Neural progenitor cell (in vitro differentiated cells): ENCODE data around the gene TAX1BP1. TPM values are rescaled to one million over a fixed set of nuclear protein-coding genes. Genes with fewer than 3 reads are reported as not detected.

Experiments
- DNase-seq: peaks from one replicate; pipeline ENCODE4 v3.0.0-alpha.2; 2016; ENCODE audit warnings: low spot score
- H2AFZ ChIP-seq: fragments of 200-600 bp; sonication (generic); replicated peaks from 2 replicates; pipeline ENCODE4 v1.6.1; 2016; ENCODE audit warnings: antibody characterized with exemption
- H3F3A ChIP-seq: fragments of 200-600 bp; sonication (generic); 2 replicates; pipeline ENCODE4 v1.6.1; 2016; ENCODE audit warnings: antibody characterized with exemption, low read depth
- H3K27ac ChIP-seq: fragments of 200-600 bp; sonication (generic); 2 replicates; pipeline ENCODE4 v1.5.1; 2016; ENCODE audit warnings: mild to moderate bottlenecking
- H3K27me3 ChIP-seq: fragments of 200-600 bp; sonication (generic); 2 replicates; pipeline ENCODE4 v1.6.1; 2016; ENCODE audit warnings: mild to moderate bottlenecking, moderate library complexity
- H3K36me3 ChIP-seq: fragments of 200-600 bp; sonication (generic); 2 replicates; pipeline ENCODE4 v1.5.1; 2016
- H3K4me1 ChIP-seq: fragments of 200-600 bp; sonication (generic); 2 replicates; pipeline ENCODE4 v1.6.1; 2016; ENCODE audit warnings: mixed run types
- H3K4me2 ChIP-seq: fragments of 200-600 bp; sonication (generic); 2 replicates; pipeline ENCODE4 v1.6.1; 2016
- H3K4me3 ChIP-seq: fragments of 200-600 bp; sonication (generic); 2 replicates; pipeline ENCODE4 v1.5.1; 2016
- H3K79me2 ChIP-seq: fragments of 200-600 bp; sonication (generic); 2 replicates; pipeline ENCODE4 v1.6.1; 2016; ENCODE audit warnings: low read depth
- H3K9ac ChIP-seq: fragments of 200-600 bp; sonication (generic); 2 replicates; pipeline ENCODE4 v1.6.1; 2016
- H3K9me3 ChIP-seq: fragments of 200-600 bp; sonication (generic); 2 replicates; pipeline ENCODE4 v1.5.1; 2016; ENCODE audit warnings: low read depth
- H4K20me1 ChIP-seq: fragments of 200-600 bp; sonication (generic); 2 replicates; pipeline ENCODE4 v1.6.1; 2016; ENCODE audit warnings: low read depth
- H3K27ac Mint-ChIP-seq: 3 replicates; pipeline ENCODE4 v1.8.0; 2021; ENCODE audit warnings: mixed read lengths
- H3K27me3 Mint-ChIP-seq: 2 replicates; pipeline ENCODE4 v1.8.0; 2022; ENCODE audit warnings: low read depth, mild to moderate bottlenecking, inconsistent platforms, moderate library complexity, mixed read lengths; ENCODE audit not compliant: insufficient read depth
- H3K36me3 Mint-ChIP-seq: 3 replicates; pipeline ENCODE4 v1.8.0; 2021; ENCODE audit warnings: mixed read lengths
- H3K4me1 Mint-ChIP-seq: 3 replicates; pipeline ENCODE4 v1.8.0; 2021; ENCODE audit warnings: mixed read lengths
- H3K4me3 Mint-ChIP-seq: 3 replicates; pipeline ENCODE4 v1.8.0; 2021; ENCODE audit warnings: mild to moderate bottlenecking, moderate library complexity, mixed read lengths
- H3K9me3 Mint-ChIP-seq: 3 replicates; pipeline ENCODE4 v1.8.0; 2020; ENCODE audit warnings: mixed read lengths
- CTCF ChIP-seq: fragments of 200-600 bp; sonication (generic); IDR thresholded peaks from 2 replicates; pipeline ENCODE4 v1.5.1; 2017; ENCODE audit warnings: antibody characterized with exemption, mild to moderate bottlenecking
- EZH2 ChIP-seq: fragments of 200-600 bp; sonication (generic); IDR thresholded peaks from 2 replicates; pipeline ENCODE4 v1.6.1; 2017; ENCODE audit warnings: antibody characterized with exemption, mild to moderate bottlenecking, moderate library complexity
- EZH2phosphoT487 ChIP-seq: fragments of 200-600 bp; sonication (generic); IDR thresholded peaks from 2 replicates; pipeline ENCODE4 v1.6.1; 2017; ENCODE audit warnings: antibody characterized with exemption
- total RNA-seq: library from RNA; depleted of rRNA; stranded (reverse); fragments of >200 nt; gene quantifications from 2 replicates; pipeline ENCODE4 v1.2.3, GENCODE V29; 2015; ENCODE audit warnings: low replicate concordance

Gene TAX1BP1
- total RNA-seq, 1 donor from 2014 or later = 80.0 TPM

DNA sequence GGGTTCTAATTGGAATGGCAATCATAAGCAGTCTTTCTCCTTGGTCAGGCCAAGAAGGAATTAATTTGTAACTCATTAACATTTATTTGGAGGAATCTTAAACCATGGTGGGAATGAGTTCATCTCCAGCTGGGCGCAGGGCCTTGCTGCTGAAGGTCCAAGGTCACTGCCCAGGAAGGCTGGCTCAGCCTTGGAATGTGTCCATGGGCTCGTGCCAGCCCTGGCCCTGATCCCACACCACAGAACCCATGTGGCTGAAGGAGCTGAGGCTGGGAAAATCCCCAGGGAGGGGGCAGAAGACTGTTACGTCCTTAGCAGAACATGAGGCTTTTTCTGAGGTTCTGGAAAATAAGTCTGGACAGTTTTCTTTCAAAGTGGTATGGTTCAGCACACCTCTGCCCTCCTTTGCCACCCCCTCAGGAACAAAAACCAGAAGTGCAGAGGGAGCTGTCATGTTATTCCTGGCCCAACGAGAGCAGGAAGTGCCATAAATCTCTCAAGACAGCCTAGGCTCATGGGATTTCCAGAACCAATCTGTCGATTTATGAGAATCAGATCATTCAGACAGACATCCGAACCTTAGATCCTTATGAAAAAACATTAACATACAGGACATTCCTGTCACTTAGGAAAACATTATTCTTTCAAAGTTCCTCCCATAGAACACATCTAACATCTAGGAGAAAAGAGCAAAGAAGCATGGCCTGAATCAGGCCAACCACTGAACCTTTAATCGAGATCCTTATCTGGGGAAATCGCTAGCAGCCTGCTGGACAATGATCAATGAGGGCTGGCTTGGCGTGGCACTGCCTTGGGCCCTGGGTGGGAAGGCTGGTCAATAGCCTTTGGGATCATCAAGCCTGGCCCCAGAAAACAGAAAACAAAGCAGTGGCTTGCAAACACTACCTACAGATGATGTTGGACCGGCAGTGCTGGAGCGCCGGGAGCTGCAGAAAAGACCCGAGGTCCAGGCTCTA, 134.3 kb downstream of the TAX1BP1 start:
- no peaks in the 10 kb centered on the region for H3K36me3 ChIP-seq
- Mint-ChIP-seq H3K36me3 (no peaks in the 10 kb centered on the region), H3K27me3 (peaks cover 2% of the 10 kb centered on the region), H3K9me3 (peaks cover 7% of the 10 kb centered on the region), H3K4me3 (no peak overlapping the region), H3K27ac (no peak overlapping the region), H3K4me1 (no peaks in the 10 kb centered on the region)
- H3K9me3 ChIP-seq = no peaks in the 10 kb centered on the region
- no peaks in the 10 kb centered on the region for H3K79me2 ChIP-seq
- no peak overlapping the region for H3K4me3 ChIP-seq
- peaks cover 4% of the 10 kb centered on the region for H3K4me1 ChIP-seq
- H3K4me2 ChIP-seq = no peak overlapping the region
- no peak overlapping the region for H3K9ac ChIP-seq
- no peaks in the 10 kb centered on the region for H4K20me1 ChIP-seq
- TF ChIP-seq EZH2phosphoT487 (no peak), CTCF (no peak), EZH2 (no peak)
- H2AFZ ChIP-seq = no peak overlapping the region
- H3K27ac ChIP-seq = no peak overlapping the region
- DNase-seq = no peak
- H3F3A ChIP-seq = no peaks in the 10 kb centered on the region
- H3K27me3 ChIP-seq = no peaks in the 10 kb centered on the region

- H3K4me2 ChIP-seq = no peak overlapping the region
- peaks cover 2% of the 10 kb centered on the region for H3K27me3 Mint-ChIP-seq
These were observed 135.1 kb downstream of the TAX1BP1 start for GRCh38 chr7:27875061-27875460.

DNA sequence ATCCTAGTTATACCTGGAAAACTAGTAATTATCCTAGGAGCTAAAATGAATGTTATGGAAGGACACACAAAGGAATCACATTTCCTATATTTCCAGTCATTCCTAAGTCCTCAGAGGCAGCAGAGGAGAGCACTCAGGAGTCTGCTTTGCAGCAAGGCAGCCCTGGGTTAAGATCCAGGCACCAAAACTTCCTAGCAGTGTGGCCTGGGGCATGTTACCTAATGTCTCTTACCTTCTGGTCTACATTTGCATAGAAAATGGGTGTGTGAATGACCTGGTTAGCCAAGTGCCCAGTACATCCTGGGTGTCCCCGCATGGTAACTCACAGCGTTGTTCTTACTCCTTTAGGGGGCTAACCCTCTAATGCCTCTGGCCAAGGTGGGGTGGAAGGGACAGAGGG, 135.9 kb downstream of the TAX1BP1 start:
- Histone ChIP-seq H3K9ac (no peak overlapping the region), H3K79me2 (no peaks in the 10 kb centered on the region), H2AFZ (no peak overlapping the region), H3K4me1 (peaks cover 4% of the 10 kb centered on the region), H3F3A (no peaks in the 10 kb centered on the region), H3K36me3 (no peaks in the 10 kb centered on the region), H3K4me3 (no peak overlapping the region), H3K27me3 (no peaks in the 10 kb centered on the region), H3K4me2 (no peak overlapping the region), H3K27ac (no peak overlapping the region), H4K20me1 (no peaks in the 10 kb centered on the region), H3K9me3 (no peaks in the 10 kb centered on the region)
- Mint-ChIP-seq H3K27me3 (peaks cover 2% of the 10 kb centered on the region), H3K4me3 (no peak overlapping the region), H3K9me3 (peaks cover 5% of the 10 kb centered on the region), H3K27ac (no peak overlapping the region), H3K36me3 (no peaks in the 10 kb centered on the region), H3K4me1 (no peaks in the 10 kb centered on the region)
- TF ChIP-seq EZH2phosphoT487 (no peak), EZH2 (no peak), CTCF (no peak)
- no peak for DNase-seq

More at GRCh38 chr7:27875061-27875460, 135.1 kb downstream of the TAX1BP1 start:
- Histone ChIP-seq H3K9ac (no peak overlapping the region), H3K36me3 (no peaks in the 10 kb centered on the region), H3F3A (no peaks in the 10 kb centered on the region), H3K4me3 (no peak overlapping the region), H3K27me3 (no peaks in the 10 kb centered on the region), H3K9me3 (no peaks in the 10 kb centered on the region), H3K79me2 (no peaks in the 10 kb centered on the region), H4K20me1 (no peaks in the 10 kb centered on the region), H3K4me1 (peaks cover 4% of the 10 kb centered on the region), H3K27ac (no peak overlapping the region), H2AFZ (no peak overlapping the region)
- Mint-ChIP-seq H3K36me3 (no peaks in the 10 kb centered on the region), H3K9me3 (peaks cover 7% of the 10 kb centered on the region), H3K4me3 (no peak overlapping the region), H3K27ac (no peak overlapping the region), H3K4me1 (no peaks in the 10 kb centered on the region)
- DNase-seq = no peak
- TF ChIP-seq EZH2 = no peak
- TF ChIP-seq EZH2phosphoT487 = no peak
- TF ChIP-seq CTCF = no peak
